SH-SY5Y (cell line): ENCODE data around the gene AGTRAP.

Experiments
- GATA2 ChIP-seq: IDR thresholded peaks from 2 replicates; pipeline ENCODE4 v1.6.1; 2011; ENCODE audit warnings: mild to moderate bottlenecking, low read depth, low read length
- GATA3 ChIP-seq: IDR thresholded peaks from 2 replicates; pipeline ENCODE4 v1.6.1; 2011; ENCODE audit warnings: low read depth, mild to moderate bottlenecking, low read length, moderate library complexity

DNA sequence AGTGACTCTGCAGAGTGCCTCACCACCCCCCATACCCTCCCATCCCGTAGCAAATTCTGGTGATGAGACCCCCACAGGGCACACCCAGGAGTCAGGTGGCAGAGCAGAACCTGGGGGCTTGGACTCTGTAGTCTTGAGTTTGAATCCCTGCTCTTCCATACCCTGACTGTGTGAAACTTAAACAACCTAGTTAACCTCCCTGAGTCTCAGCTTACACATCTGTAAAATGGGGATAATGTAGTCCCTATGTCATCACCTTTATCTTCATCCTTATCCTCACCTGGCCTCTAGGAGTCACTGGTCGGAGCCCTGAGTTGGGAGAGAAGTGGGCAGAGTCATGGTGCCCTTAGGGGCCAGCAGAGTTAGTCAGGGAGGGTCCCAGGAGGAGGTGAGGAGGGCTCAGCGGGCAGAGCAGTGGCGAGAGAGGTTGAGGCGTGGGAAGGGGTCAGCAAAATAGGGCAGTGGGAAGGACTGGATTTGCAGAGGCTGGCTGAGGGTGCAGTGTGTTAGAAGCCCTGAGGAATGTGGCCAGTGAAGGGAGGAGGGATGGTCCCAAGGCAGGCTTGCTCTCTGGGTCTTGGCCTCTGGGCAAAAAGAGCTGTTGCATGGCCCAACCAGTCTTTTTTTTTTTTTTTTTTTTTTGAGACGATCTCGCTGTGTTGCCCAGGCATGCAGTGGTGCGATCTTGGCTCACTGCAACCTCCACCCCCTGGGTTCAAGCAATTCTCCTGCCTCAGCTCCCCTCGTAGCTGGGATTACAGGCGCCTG is 44.6 kb downstream of the AGTRAP start:
- no peak for TF ChIP-seq GATA3
- no peak for TF ChIP-seq GATA2
